ENCODE measurements around the gene STARD3.

Gene STARD3

GRCh38 chr17:39638317-39638716 lies 1.4 kb downstream of the STARD3 start:
- no peak for DNase-seq (ENCODE audit: low read depth in 2 of 2)

- DNase-seq (ENCODE audit: low read depth in 2 of 2), result no peak
Measured at GRCh38 chr17:39639043-39639442, 2.1 kb downstream of the STARD3 start.

GRCh38 chr17:39639566-39640458 lies 2.9 kb downstream of the STARD3 start:
- DNase-seq (ENCODE audit: low read depth in 2 of 2), result no peak

GRCh38 chr17:39640591-39641031 lies 3.7 kb downstream of the STARD3 start:
- DNase-seq (ENCODE audit: low read depth in 2 of 2), result no peak

GRCh38 chr17:39641097-39641496 lies 4.2 kb downstream of the STARD3 start:
- DNase-seq (ENCODE audit: low read depth in 2 of 2), result no peak

- no peak for DNase-seq (ENCODE audit: low read depth in 2 of 2)
Measured at GRCh38 chr17:39641883-39642282, 4.9 kb downstream of the STARD3 start.

- DNase-seq (ENCODE audit: low read depth in 2 of 2), result no peak
Measured at GRCh38 chr17:39642291-39643074, 5.5 kb downstream of the STARD3 start.

- DNase-seq (ENCODE audit: low read depth in 2 of 2), result no peak
Measured at GRCh38 chr17:39643271-39643670, 6.3 kb downstream of the STARD3 start.

- DNase-seq (ENCODE audit: low read depth in 2 of 2), result no peak
Measured at GRCh38 chr17:39647256-39647655, 10.3 kb downstream of the STARD3 start.

- no peak for DNase-seq (ENCODE audit: low read depth in 2 of 2)
Measured at GRCh38 chr17:39648616-39649366, 11.8 kb downstream of the STARD3 start.

GRCh38 chr17:39650121-39650579 lies 13.2 kb downstream of the STARD3 start:
- DNase-seq (ENCODE audit: low read depth in 2 of 2), result no peak

- no peak for DNase-seq (ENCODE audit: low read depth in 2 of 2)
Measured at GRCh38 chr17:39651923-39652586, 15.1 kb downstream of the STARD3 start.

- DNase-seq (ENCODE audit: low read depth in 2 of 2), result no peak
Measured at GRCh38 chr17:39652587-39653315, 15.8 kb downstream of the STARD3 start.

- DNase-seq (ENCODE audit: low read depth in 2 of 2), result no peak
Measured at GRCh38 chr17:39653316-39653661, 16.3 kb downstream of the STARD3 start.

GRCh38 chr17:39653662-39654331 lies 16.9 kb downstream of the STARD3 start:
- peak; percentile 71 to 78 for DNase-seq (ENCODE audit: low read depth in 2 of 2)

GRCh38 chr17:39655105-39655504 lies 18.2 kb downstream of the STARD3 start:
- DNase-seq (ENCODE audit: low read depth in 2 of 2), result no peak

- no peak for DNase-seq (ENCODE audit: low read depth in 2 of 2)
Measured at GRCh38 chr17:39658346-39658745, 21.4 kb downstream of the STARD3 start.

GRCh38 chr17:39658760-39659159 lies 21.8 kb downstream of the STARD3 start:
- DNase-seq (ENCODE audit: low read depth in 2 of 2), result no peak

- DNase-seq (ENCODE audit: low read depth in 2 of 2), result no peak
Measured at GRCh38 chr17:39659279-39660010, 22.5 kb downstream of the STARD3 start.

GRCh38 chr17:39660011-39660360 lies 23.0 kb downstream of the STARD3 start:
- no peak for DNase-seq (ENCODE audit: low read depth in 2 of 2)

Data from stimulated activated CD4-positive, alpha-beta T cell treated with anti-CD3 and anti-CD28 coated beads, Interleukin-15, amount 100 ng/mL, for 48 hours (primary cell).